ENCODE data around the gene MAP3K3. TPM values are rescaled to one million over a fixed set of nuclear protein-coding genes. Genes with fewer than 3 reads are reported as not detected.
A peak's percentile ranks its signal among the peaks of the same experiment; 100 is the strongest.

Gene MAP3K3
- polyA plus RNA-seq, 2 donors: 10.5 to 12.1 TPM

- H3K27me3 ChIP-seq (ENCODE audit: control insufficient read depth in 1 of 2, insufficient read depth in 2 of 2, low read length in 2 of 2): no peaks in the 10 kb centered on the region
- H3K4me1 ChIP-seq (ENCODE audit: control insufficient read depth in 2 of 2, insufficient read depth in 2 of 2, low read length in 1 of 2): peaks cover under 1 to 3% of the 10 kb centered on the region in 2 donors
- H3K27ac ChIP-seq (ENCODE audit: low read depth in 2 of 2, low read length in 1 of 2): no peak overlapping the region
- no peaks in the 10 kb centered on the region for H3K9me3 ChIP-seq (ENCODE audit: control insufficient read depth in 2 of 2, insufficient read depth in 1 of 2, low read depth in 1 of 2, low read length in 1 of 2)
- H3K4me3 ChIP-seq (ENCODE audit: low read depth in 1 of 2, low read length in 2 of 2): no peak overlapping the region
- WGBS, 2 donors: 71 to 77% methylated on average over 15 of the region's 15 CpGs
- H3K36me3 ChIP-seq (ENCODE audit: control insufficient read depth in 2 of 2, insufficient read depth in 2 of 2, low read length in 1 of 2): peaks cover 12 to 32% of the 10 kb centered on the region in 2 donors
These were observed 72.9 kb downstream of the MAP3K3 start for GRCh38 chr17:63694950-63695773.

GRCh38 chr17:63695889-63696288 lies 73.7 kb downstream of the MAP3K3 start:
- Histone ChIP-seq H3K27ac (ENCODE audit: low read depth in 2 of 2, low read length in 1 of 2) (no peak overlapping the region), H3K4me1 (ENCODE audit: control insufficient read depth in 2 of 2, insufficient read depth in 2 of 2, low read length in 1 of 2) (peaks cover 6% of the 10 kb centered on the region in 2 donors), H3K4me3 (ENCODE audit: low read depth in 1 of 2, low read length in 2 of 2) (no peak overlapping the region), H3K36me3 (ENCODE audit: control insufficient read depth in 2 of 2, insufficient read depth in 2 of 2, low read length in 1 of 2) (peaks cover 6 to 25% of the 10 kb centered on the region in 2 donors), H3K9me3 (ENCODE audit: control insufficient read depth in 2 of 2, insufficient read depth in 1 of 2, low read depth in 1 of 2, low read length in 1 of 2) (no peaks in the 10 kb centered on the region), H3K27me3 (ENCODE audit: control insufficient read depth in 1 of 2, insufficient read depth in 2 of 2, low read length in 2 of 2) (no peaks in the 10 kb centered on the region)
- WGBS, 2 donors: 85 to 87% methylated on average over 6 of the region's 6 CpGs

GRCh38 chr17:63696381-63696961 lies 74.3 kb downstream of the MAP3K3 start:
- H3K4me1 ChIP-seq (ENCODE audit: control insufficient read depth in 2 of 2, insufficient read depth in 2 of 2, low read length in 1 of 2): peaks cover 6 to 8% of the 10 kb centered on the region in 2 donors
- H3K27me3 ChIP-seq (ENCODE audit: control insufficient read depth in 1 of 2, insufficient read depth in 2 of 2, low read length in 2 of 2): no peaks in the 10 kb centered on the region
- WGBS, 2 donors: 66 to 72% methylated on average over 9 of the region's 9 CpGs
- no peaks in the 10 kb centered on the region for H3K9me3 ChIP-seq (ENCODE audit: control insufficient read depth in 2 of 2, insufficient read depth in 1 of 2, low read depth in 1 of 2, low read length in 1 of 2)
- H3K27ac ChIP-seq (ENCODE audit: low read depth in 2 of 2, low read length in 1 of 2): no peak overlapping the region
- peaks cover 0 to 19% of the 10 kb centered on the region in 2 donors for H3K36me3 ChIP-seq (ENCODE audit: control insufficient read depth in 2 of 2, insufficient read depth in 2 of 2, low read length in 1 of 2)
- H3K4me3 ChIP-seq (ENCODE audit: low read depth in 1 of 2, low read length in 2 of 2): no peak overlapping the region

- H3K4me1 ChIP-seq (ENCODE audit: control insufficient read depth in 2 of 2, insufficient read depth in 2 of 2, low read length in 1 of 2): peaks cover 6 to 8% of the 10 kb centered on the region in 2 donors
- H3K9me3 ChIP-seq (ENCODE audit: control insufficient read depth in 2 of 2, insufficient read depth in 1 of 2, low read depth in 1 of 2, low read length in 1 of 2): no peaks in the 10 kb centered on the region
- 53 to 55% methylated on average over 22 of the region's 22 CpGs for WGBS, 2 donors
- H3K27me3 ChIP-seq (ENCODE audit: control insufficient read depth in 1 of 2, insufficient read depth in 2 of 2, low read length in 2 of 2): no peaks in the 10 kb centered on the region
- peaks cover 0 to 12% of the 10 kb centered on the region in 2 donors for H3K36me3 ChIP-seq (ENCODE audit: control insufficient read depth in 2 of 2, insufficient read depth in 2 of 2, low read length in 1 of 2)
- peak overlapping the region; percentile 17 to 35 for H3K27ac ChIP-seq (ENCODE audit: low read depth in 2 of 2, low read length in 1 of 2)
- peak overlapping the region in 1 of 2 donors; percentile 58 for H3K4me3 ChIP-seq (ENCODE audit: low read depth in 1 of 2, low read length in 2 of 2)
These were observed 75.4 kb downstream of the MAP3K3 start for GRCh38 chr17:63697341-63698286.

DNA sequence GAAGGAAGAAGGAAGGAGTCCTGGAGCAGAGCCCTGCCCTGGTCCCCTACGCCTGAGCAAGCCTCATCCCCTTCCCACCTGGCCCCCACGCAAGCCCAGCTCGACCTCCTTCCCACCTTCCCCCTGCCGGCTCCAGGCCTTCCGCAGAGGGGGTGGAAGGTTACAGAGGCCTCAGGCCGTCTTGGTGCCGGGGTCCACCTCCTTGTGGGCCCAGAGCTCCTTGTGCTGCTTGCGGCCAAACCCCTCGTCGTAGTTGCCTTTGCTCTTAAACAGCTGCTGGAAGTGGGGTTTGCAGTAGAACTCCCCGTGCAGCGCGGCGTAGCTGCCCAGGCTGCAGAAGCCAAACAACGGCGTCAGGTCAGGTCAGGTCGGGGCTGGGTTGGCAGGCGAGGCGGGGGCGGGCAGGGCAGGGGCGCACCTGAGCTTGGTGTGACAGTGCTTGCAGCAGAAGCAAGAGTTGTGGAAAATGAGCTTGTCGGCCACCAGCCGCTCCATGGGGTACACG lies 76.2 kb downstream of the MAP3K3 start:
- H3K27ac ChIP-seq (ENCODE audit: low read depth in 2 of 2, low read length in 1 of 2): peak overlapping the region; percentile 35 to 36
- 34 to 37% methylated on average over 23 to 24 of the region's 24 CpGs for WGBS, 2 donors
- H3K4me3 ChIP-seq (ENCODE audit: low read depth in 1 of 2, low read length in 2 of 2): peak overlapping the region; percentile 48 to 58
- H3K36me3 ChIP-seq (ENCODE audit: control insufficient read depth in 2 of 2, insufficient read depth in 2 of 2, low read length in 1 of 2): peaks cover 5 to 10% of the 10 kb centered on the region in 2 donors
- no peaks in the 10 kb centered on the region for H3K27me3 ChIP-seq (ENCODE audit: control insufficient read depth in 1 of 2, insufficient read depth in 2 of 2, low read length in 2 of 2)
- H3K9me3 ChIP-seq (ENCODE audit: control insufficient read depth in 2 of 2, insufficient read depth in 1 of 2, low read depth in 1 of 2, low read length in 1 of 2): no peaks in the 10 kb centered on the region
- H3K4me1 ChIP-seq (ENCODE audit: control insufficient read depth in 2 of 2, insufficient read depth in 2 of 2, low read length in 1 of 2): peaks cover 6 to 8% of the 10 kb centered on the region in 2 donors

GRCh38 chr17:63698886-63699637 lies 76.8 kb downstream of the MAP3K3 start:
- peak overlapping the region; percentile 27 to 82 for H3K27ac ChIP-seq (ENCODE audit: low read depth in 2 of 2, low read length in 1 of 2)
- H3K9me3 ChIP-seq (ENCODE audit: control insufficient read depth in 2 of 2, insufficient read depth in 1 of 2, low read depth in 1 of 2, low read length in 1 of 2): no peaks in the 10 kb centered on the region
- peak overlapping the region; percentile 48 to 58 for H3K4me3 ChIP-seq (ENCODE audit: low read depth in 1 of 2, low read length in 2 of 2)
- no peaks in the 10 kb centered on the region for H3K27me3 ChIP-seq (ENCODE audit: control insufficient read depth in 1 of 2, insufficient read depth in 2 of 2, low read length in 2 of 2)
- H3K4me1 ChIP-seq (ENCODE audit: control insufficient read depth in 2 of 2, insufficient read depth in 2 of 2, low read length in 1 of 2): peaks cover 6 to 8% of the 10 kb centered on the region in 2 donors
- H3K36me3 ChIP-seq (ENCODE audit: control insufficient read depth in 2 of 2, insufficient read depth in 2 of 2, low read length in 1 of 2): peaks cover 5 to 8% of the 10 kb centered on the region in 2 donors
- WGBS, 2 donors: 7 to 11% methylated on average over 31 to 45 of the region's 45 CpGs

DNA sequence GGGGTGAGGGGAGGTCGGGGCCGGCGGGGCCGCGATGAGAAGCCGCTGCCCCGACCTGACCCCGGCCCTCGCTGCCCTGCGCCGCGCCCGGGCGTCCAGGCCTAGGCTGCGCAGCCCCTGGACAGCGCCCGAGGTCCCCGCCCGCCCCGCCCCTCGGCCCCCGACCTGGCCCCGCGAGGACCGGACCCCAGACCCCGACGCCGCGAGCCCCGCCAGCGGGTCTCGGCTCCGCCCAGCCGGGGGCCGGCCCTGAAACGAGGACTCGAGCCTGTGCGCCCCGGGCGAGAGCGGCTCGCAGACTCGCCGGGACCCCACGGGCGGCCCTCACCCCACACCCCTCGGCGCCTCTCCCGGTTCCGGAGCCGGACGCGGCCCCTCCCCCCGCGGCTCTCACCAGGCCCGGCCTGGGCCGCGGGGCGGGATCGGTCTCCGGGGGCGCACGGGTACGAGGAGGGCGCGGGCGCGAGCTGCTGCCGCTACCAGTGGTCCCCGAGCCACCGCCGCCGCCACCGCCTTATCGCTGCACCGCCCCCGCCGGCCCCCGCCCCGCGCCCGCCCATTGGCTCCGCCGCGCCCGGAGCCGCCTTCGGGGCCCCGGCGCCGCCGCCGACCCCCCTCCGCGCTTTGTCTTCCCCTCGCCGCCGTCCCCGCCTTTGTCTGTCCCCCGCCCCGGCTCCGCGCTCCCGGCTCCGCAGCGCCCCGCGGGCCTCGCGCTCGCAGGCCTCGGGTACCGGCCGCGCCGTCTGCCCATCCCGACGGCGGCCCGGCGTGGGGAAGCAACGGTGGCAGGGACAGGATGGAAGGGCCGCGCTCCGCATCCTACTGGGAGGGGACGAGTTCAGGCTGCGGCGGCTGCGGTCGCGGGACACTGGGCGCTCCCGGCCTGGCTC lies 77.7 kb downstream of the MAP3K3 start, which contains the start of gene LIMD2:
Gene LIMD2 (minus strand): TSS at position 488 of the 890 bp plus-strand sequence. CDS start 827 bp downstream, outside the sequence.
- Histone ChIP-seq H3K4me1 (ENCODE audit: control insufficient read depth in 2 of 2, insufficient read depth in 2 of 2, low read length in 1 of 2) (peaks cover 6 to 8% of the 10 kb centered on the region in 2 donors), H3K27me3 (ENCODE audit: control insufficient read depth in 1 of 2, insufficient read depth in 2 of 2, low read length in 2 of 2) (no peaks in the 10 kb centered on the region), H3K4me3 (ENCODE audit: low read depth in 1 of 2, low read length in 2 of 2) (peak within 1 kb of the TSS; percentile 52 to 58), H3K9me3 (ENCODE audit: control insufficient read depth in 2 of 2, insufficient read depth in 1 of 2, low read depth in 1 of 2, low read length in 1 of 2) (no peaks in the 10 kb centered on the region), H3K36me3 (ENCODE audit: control insufficient read depth in 2 of 2, insufficient read depth in 2 of 2, low read length in 1 of 2) (peaks cover 5 to 7% of the 10 kb centered on the region in 2 donors), H3K27ac (ENCODE audit: low read depth in 2 of 2, low read length in 1 of 2) (peak within 1 kb of the TSS; percentile 68 to 82)
- 0 to 1% methylated on average over 46 to 133 of the region's 133 CpGs for whole genome bisulfite sequencing, 2 donors
